Measurements from ENCODE around the gene UST.

The UST gene

GRCh38 chr6:149041953-149042352, 295.1 kb downstream of the UST start:
- Histone ChIP-seq H3K4me2 (ENCODE audit: low read depth, low read length, poor library complexity, severe bottlenecking) (no peak overlapping the region), H3K4me3 (ENCODE audit: low read length, poor library complexity, severe bottlenecking) (no peak overlapping the region), H2AFZ (ENCODE audit: low read length) (no peak overlapping the region), H3K36me3 (ENCODE audit: insufficient read depth, low read length) (no peaks in the 10 kb centered on the region), H4K20me1 (ENCODE audit: insufficient read depth, low read length, poor library complexity, severe bottlenecking) (no peaks in the 10 kb centered on the region), H3K79me2 (ENCODE audit: insufficient read depth, low read length) (no peaks in the 10 kb centered on the region), H3F3A (ENCODE audit: low read depth) (0 out of 2 replicates have a peak, but pooled peaks cover 8% of the 10 kb centered on the region), H3K9me3 (ENCODE audit: insufficient read depth, low read depth, low read length) (no peaks in the 10 kb centered on the region), H3K9me2 (replicated peaks; ENCODE audit: low read depth, low read length) (no peaks in the 10 kb centered on the region), H3K27me3 (ENCODE audit: insufficient read depth, low read length, poor library complexity, severe bottlenecking) (no peaks in the 10 kb centered on the region), H3K9ac (ENCODE audit: low read depth, low read length, poor library complexity, severe bottlenecking) (no peak overlapping the region), H3K4me1 (ENCODE audit: insufficient read depth, low read length, poor library complexity, severe bottlenecking) (peaks cover 37% of the 10 kb centered on the region)
- TF ChIP-seq CTCF (conservative IDR thresholded peaks at IDR 0.05; ENCODE audit: low read length) (no peak), EZH2phosphoT487 (IDR thresholded peaks at IDR 0.05; ENCODE audit: borderline replicate concordance) (no peak)

- no peak overlapping the region for H3K4me3 ChIP-seq (ENCODE audit: low read length, poor library complexity, severe bottlenecking)
- peak overlapping the region; percentile 12 for H3K4me2 ChIP-seq (ENCODE audit: low read depth, low read length, poor library complexity, severe bottlenecking)
- no peaks in the 10 kb centered on the region for H3K36me3 ChIP-seq (ENCODE audit: insufficient read depth, low read length)
- no peaks in the 10 kb centered on the region for H4K20me1 ChIP-seq (ENCODE audit: insufficient read depth, low read length, poor library complexity, severe bottlenecking)
- H3K4me1 ChIP-seq (ENCODE audit: insufficient read depth, low read length, poor library complexity, severe bottlenecking), result peaks cover 44% of the 10 kb centered on the region
- TF ChIP-seq EZH2phosphoT487 (IDR thresholded peaks at IDR 0.05; ENCODE audit: borderline replicate concordance) (no peak), CTCF (conservative IDR thresholded peaks at IDR 0.05; ENCODE audit: low read length) (peak; percentile 71)
- H3K9me3 ChIP-seq (ENCODE audit: insufficient read depth, low read depth, low read length), result no peaks in the 10 kb centered on the region
- H3K9ac ChIP-seq (ENCODE audit: low read depth, low read length, poor library complexity, severe bottlenecking), result no peak overlapping the region
- no peak overlapping the region for H2AFZ ChIP-seq (ENCODE audit: low read length)
- no peaks in the 10 kb centered on the region for H3K27me3 ChIP-seq (ENCODE audit: insufficient read depth, low read length, poor library complexity, severe bottlenecking)
- no peaks in the 10 kb centered on the region for H3K9me2 ChIP-seq (replicated peaks; ENCODE audit: low read depth, low read length)
- 0 out of 2 replicates have a peak, but pooled peaks cover 8% of the 10 kb centered on the region for H3F3A ChIP-seq (ENCODE audit: low read depth)
- H3K79me2 ChIP-seq (ENCODE audit: insufficient read depth, low read length), result no peaks in the 10 kb centered on the region
These were observed 296.8 kb downstream of the UST start for GRCh38 chr6:149043476-149044130.

DNA sequence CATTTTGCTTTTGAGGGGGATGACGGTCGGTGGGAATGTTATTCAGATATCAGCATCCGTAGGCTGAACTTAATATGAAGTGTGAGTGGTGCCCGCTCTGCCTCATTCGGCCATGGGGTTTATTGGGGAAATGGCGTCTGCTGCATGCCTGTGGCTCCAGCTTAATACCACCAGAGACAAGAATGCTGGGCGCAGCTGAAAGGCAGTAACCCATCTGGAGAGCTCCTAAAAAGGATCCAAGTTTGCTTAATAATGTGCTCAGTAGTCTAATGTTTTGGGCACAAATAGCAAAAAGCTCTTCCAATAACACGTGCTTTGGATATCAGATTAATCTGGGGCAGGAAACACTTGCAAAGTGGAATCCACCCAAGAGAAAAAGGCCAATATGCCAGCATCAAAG, 297.7 kb downstream of the UST start:
- Histone ChIP-seq H3K79me2 (ENCODE audit: insufficient read depth, low read length) (no peaks in the 10 kb centered on the region), H2AFZ (ENCODE audit: low read length) (peak overlapping the region; percentile 44; the same call in 1 of the 2 replicates), H3K27me3 (ENCODE audit: insufficient read depth, low read length, poor library complexity, severe bottlenecking) (no peaks in the 10 kb centered on the region), H3K4me2 (ENCODE audit: low read depth, low read length, poor library complexity, severe bottlenecking) (peak overlapping the region; percentile 12), H3K9me2 (replicated peaks; ENCODE audit: low read depth, low read length) (no peaks in the 10 kb centered on the region), H3K4me3 (ENCODE audit: low read length, poor library complexity, severe bottlenecking) (no peak overlapping the region), H3F3A (ENCODE audit: low read depth) (0 out of 2 replicates have a peak, but pooled peaks cover 8% of the 10 kb centered on the region), H3K36me3 (ENCODE audit: insufficient read depth, low read length) (no peaks in the 10 kb centered on the region), H3K9me3 (ENCODE audit: insufficient read depth, low read depth, low read length) (no peaks in the 10 kb centered on the region), H4K20me1 (ENCODE audit: insufficient read depth, low read length, poor library complexity, severe bottlenecking) (no peaks in the 10 kb centered on the region), H3K9ac (ENCODE audit: low read depth, low read length, poor library complexity, severe bottlenecking) (no peak overlapping the region), H3K4me1 (ENCODE audit: insufficient read depth, low read length, poor library complexity, severe bottlenecking) (peaks cover 53% of the 10 kb centered on the region)
- no peak for TF ChIP-seq EZH2phosphoT487 (IDR thresholded peaks at IDR 0.05; ENCODE audit: borderline replicate concordance)
- no peak for TF ChIP-seq CTCF (conservative IDR thresholded peaks at IDR 0.05; ENCODE audit: low read length)

Data from Loucy (cell line).